D721Med (cell line): ENCODE measurements around the gene GTF2F1.
"Not testable (repeated sequence)": the region's sequence is repeated elsewhere in the genome, so short reads cannot be mapped to it uniquely, and the experiment has no call there.

Experiments
- DNase-seq: peaks from one replicate; pipeline ENCODE4 v3.0.0; 2011; ENCODE audit warnings: low spot score; ENCODE audit not compliant: insufficient read length
- FAIRE-seq: peaks from 2 replicates; lab custom pipeline; 2011; peaks lifted over from hg19 to GRCh38; lab: Jason Lieb, UNC
- TF ChIP-seq, protein P1 (sequence below): IDR thresholded peaks from 2 replicates; pipeline ENCODE4 v1.5.1; 2012; ENCODE audit warnings: mild to moderate bottlenecking, control low read depth; ENCODE audit not compliant: insufficient read depth; ENCODE audit errors: missing control alignments

GTF2F1 gene

DNA sequence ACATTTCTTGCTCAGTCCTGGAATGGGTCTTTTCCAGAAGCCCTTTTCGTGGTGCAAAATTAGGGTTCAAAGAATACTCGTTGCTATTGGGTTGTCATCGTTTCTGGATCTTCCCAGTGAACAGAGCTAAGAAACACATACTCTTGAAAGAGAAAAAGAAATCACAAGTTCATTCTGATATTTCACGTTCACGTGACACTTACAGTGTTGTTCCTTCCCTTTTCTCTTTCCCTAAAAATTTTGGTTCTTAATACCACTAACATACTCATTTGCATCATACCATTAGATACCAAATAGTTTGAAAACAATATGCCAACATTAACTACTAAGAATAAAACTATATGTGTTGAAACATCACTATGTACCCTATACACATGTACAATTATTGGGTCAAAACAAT lies 13.4 kb upstream of the GTF2F1 start:
- FAIRE-seq (no peak), DNase-seq (no peak)
- TF ChIP-seq, protein P1, sequence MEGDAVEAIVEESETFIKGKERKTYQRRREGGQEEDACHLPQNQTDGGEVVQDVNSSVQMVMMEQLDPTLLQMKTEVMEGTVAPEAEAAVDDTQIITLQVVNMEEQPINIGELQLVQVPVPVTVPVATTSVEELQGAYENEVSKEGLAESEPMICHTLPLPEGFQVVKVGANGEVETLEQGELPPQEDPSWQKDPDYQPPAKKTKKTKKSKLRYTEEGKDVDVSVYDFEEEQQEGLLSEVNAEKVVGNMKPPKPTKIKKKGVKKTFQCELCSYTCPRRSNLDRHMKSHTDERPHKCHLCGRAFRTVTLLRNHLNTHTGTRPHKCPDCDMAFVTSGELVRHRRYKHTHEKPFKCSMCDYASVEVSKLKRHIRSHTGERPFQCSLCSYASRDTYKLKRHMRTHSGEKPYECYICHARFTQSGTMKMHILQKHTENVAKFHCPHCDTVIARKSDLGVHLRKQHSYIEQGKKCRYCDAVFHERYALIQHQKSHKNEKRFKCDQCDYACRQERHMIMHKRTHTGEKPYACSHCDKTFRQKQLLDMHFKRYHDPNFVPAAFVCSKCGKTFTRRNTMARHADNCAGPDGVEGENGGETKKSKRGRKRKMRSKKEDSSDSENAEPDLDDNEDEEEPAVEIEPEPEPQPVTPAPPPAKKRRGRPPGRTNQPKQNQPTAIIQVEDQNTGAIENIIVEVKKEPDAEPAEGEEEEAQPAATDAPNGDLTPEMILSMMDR, result no peak

DNA sequence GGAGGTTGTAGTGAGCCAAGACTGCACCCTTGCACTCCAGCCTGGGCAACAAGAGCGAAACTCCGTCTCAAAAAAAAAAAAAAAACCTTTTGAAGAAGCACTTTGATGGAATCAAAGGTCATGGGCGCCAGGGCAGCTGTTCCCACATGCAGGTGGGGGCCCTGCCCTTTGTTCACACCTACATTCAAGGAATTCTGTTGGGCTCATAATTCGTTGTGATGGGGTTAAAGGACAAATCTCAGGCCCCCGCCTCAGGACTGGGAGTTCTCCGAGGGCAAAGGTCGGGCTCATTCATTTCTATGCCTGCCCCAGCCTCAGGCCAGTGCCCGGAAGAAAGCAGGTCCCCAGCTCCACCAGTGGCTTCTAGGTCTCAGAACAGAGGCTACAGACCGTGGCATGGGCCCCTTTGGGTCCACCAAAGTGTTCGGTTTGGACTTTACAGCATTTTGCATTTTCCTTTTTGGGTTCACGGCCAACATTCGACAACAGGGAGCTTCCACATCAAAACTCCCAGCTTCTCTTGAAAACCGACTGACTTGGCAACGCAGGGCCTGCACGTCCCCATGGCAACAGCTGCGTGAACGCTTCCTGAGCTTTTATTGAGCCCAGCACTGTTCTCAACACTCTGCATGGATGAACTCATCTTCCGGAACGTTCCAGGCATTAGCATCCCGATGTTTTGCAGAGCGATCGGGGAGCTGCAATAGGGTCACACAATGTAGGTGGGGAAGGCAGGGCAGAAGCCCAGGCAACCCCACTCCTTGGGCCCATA lies 10.1 kb upstream of the GTF2F1 start:
- TF ChIP-seq, protein P1, result no peak
- DNase-seq, result no peak
- FAIRE-seq, result no peak

DNA sequence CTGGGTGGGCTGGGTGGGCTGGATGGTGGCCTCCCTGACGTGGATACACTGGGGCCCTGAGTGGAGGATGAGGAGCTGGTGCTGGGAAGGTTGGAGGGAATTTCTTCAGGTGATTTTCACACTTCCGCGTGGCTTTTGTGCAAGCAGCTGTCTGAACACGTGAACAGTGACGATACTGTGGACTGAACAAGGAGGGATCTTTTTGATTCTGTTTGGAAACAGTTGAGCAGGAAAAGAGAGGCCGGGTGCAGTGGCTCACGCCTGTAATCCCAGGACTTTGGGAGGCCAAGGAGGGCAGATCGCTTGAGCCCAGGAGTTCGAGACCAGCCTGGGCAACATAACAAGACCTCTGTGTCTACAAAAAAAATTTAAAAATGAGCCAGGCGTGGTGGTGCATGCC lies 9.1 kb upstream of the GTF2F1 start:
- no peak for FAIRE-seq
- DNase-seq, result no peak
- TF ChIP-seq, protein P1, result no peak

DNA sequence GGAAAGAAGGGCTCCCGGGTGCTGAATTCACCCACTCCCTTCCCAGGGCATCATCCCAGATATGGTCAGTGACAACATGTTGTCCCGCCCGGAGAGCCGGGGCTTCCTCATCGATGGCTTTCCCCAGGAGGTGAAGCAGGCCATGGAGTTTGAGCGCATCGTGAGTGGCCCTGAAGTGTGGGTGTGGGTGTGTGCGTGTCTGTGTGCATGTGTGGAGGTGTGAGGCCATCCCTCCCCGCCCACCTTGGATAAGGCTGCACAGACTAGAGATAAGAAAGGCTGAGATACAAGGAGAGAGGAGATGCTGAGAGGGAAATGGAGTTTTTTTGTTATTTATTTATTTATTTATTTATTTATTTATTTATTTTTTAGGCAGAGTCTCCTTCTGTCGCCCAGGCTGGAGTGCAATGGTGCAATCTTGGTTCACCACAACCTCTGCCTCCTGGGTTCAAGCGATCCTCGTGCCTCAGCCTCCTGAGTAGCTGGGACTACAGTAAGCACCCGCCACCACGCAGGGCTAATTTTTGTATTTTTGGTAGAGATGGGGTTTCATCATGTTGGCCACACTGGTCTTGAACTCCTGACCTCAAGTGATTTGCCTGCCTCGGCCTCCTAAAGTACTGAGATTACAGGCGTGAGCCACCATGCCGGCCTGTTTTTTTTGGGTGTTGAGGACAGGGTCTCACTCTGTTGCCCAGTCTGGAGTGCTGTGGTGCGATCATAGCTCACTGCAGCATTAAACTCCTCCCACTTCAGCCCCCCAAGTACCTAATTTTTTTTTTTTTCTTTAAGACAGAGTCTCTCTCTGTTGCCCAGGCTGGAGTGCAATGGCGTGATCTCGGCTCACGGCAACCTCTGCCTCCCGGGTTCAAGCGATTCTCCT lies 7.3 kb upstream of the GTF2F1 start:
- FAIRE-seq, DNase-seq: not testable (repeated sequence)

DNA sequence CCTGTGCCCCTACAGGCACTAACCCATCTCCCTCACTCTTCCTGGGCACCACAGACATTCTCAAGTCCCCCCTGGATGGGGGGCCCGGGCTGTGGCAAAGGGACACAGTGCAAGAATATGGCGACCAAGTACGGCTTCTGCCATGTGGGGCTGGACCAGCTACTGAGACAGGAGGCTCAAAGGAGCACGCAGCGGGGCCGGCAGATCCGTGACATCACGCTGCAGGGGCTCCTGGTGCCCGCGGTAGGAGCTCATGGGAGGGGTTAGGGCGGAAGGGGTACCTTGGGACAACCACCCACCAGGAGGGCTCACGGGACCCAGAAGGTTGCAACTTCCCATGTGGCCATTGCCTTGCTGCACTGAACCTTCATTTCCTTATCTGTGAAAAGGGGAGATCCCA lies 3.3 kb upstream of the GTF2F1 start:
- TF ChIP-seq, protein P1, result no peak
- DNase-seq (no peak), FAIRE-seq (no peak)

DNA sequence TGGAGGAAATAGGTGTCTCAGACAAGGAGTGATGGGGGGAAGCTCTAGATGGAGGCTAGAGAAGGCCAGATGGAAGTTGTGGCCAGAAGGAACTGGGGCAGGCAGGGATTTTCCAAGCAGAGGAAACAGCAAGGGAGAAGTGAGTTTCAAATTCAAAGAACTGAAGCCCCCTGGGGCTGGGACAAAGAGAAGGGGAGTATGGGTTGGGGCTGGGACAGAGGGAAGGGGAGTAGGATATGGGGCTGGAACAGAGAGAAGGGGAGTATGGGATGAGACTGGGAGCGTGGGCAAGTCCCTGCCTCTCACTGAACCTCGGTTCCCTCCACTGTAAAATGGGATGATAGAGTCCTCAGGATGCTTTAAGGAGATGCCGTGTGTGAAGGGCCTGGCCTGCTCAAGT lies 1.9 kb upstream of the GTF2F1 start:
- FAIRE-seq (no peak), DNase-seq (no peak)
- TF ChIP-seq, protein P1, result no peak

DNA sequence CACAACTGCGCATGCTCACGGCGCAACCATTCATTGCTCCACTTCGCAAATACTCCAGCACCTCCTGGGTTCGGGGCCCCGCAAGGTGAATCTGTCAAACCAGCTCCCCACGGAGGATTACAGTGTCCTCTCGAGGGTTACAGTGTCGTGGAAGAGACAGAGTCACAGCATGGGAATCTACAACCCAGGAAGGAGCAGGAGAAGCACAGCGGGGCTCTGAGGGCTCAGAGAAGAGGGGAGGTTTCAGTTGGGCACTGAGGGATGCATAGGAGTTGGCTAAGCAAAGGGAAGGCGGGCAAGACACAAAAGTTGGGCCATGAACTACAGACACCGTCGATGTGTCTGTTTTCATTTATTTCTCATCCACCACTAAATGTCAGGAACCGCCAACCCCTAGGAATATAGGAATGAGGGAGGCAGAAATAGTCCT lies 1.0 kb upstream of the GTF2F1 start:
- DNase-seq, result no peak
- no peak for FAIRE-seq
- TF ChIP-seq, protein P1, result no peak
